Adrenal gland (tissue), 12 donors: ENCODE measurements around the gene TNFSF9. TPM values are rescaled to one million over a fixed set of nuclear protein-coding genes. Genes with fewer than 3 reads are reported as not detected.
"Not testable (repeated sequence)": the region's sequence is repeated elsewhere in the genome, so short reads cannot be mapped to it uniquely, and the experiment has no call there.

Source experiments
- DNase-seq, 7 donors: peaks; one replicate each; pipeline ENCODE4 v3.0.0-alpha.2; 2019 to 2020
- H3K27ac ChIP-seq, 5 donors: fragments of 200-600 bp; sonication (generic) in 4 of 5; 1 replicate in 3 of 5; 2 replicates in 2 of 5; pipeline versions ENCODE4 v1.5.1 to v1.8.0; 2016 to 2020; ENCODE audit warnings: mild to moderate bottlenecking in 1 of 5
- H3K27me3 ChIP-seq: fragments of 200-600 bp; 2 replicates; pipeline ENCODE4 v1.8.0; 2021
- H3K36me3 ChIP-seq, 2 donors: fragments of 200-600 bp; replicated peaks in 1 of 2; 1 replicate in 1 of 2; 2 replicates in 1 of 2; pipeline versions ENCODE4 v1.5.1 to v1.8.0; 2018 to 2022
- H3K4me1 ChIP-seq, 2 donors: fragments of 200-600 bp; replicated peaks in 1 of 2; 1 replicate in 1 of 2; 2 replicates in 1 of 2; pipeline versions ENCODE4 v1.5.1 to v1.8.0; 2018 to 2021
- H3K4me3 ChIP-seq, 4 donors: fragments of 200-600 bp; sonication (generic) in 3 of 4; one replicate each; pipeline ENCODE4 v1.5.1; 2016 to 2018
- H3K9me3 ChIP-seq, 3 donors: fragments of 200-600 bp; sonication (generic) in 1 of 3; replicated peaks in 1 of 3; 1 replicate in 2 of 3; 2 replicates in 1 of 3; pipeline versions ENCODE4 v1.5.1 to v1.8.0; 2016 to 2021
- POLR2A ChIP-seq, 2 donors: fragments of 450-650 bp; IDR thresholded peaks; one replicate each; pipeline ENCODE4 v1.6.1; 2017; ENCODE audit warnings: antibody characterized with exemption in 2 of 2, mild to moderate bottlenecking in 2 of 2, moderate library complexity in 1 of 2
- WGBS, 4 donors: extraction: QIAGEN DNeasy Blood & Tissue Kit in 2 of 4; methylation state at CpG; one replicate each; pipeline versions ENCODE4 v1.1.5 to v1.1.7; 2013 to 2017; 5-methylcytosine and 5-hydroxymethylcytosine counted together
- intact Hi-C, 2 donors: fragments of 100-400 bp; cut with DNase I; formaldehyde crosslinking; loops; one replicate each; pipeline versions ENCODE4 v1.14.1 to v1.15.0; 2022 to 2023
- polyA plus RNA-seq, 3 donors: library from polyadenylated mRNA; stranded (reverse); fragments of 200-250 nt in 2 of 3; fragments of 350-450 nt in 1 of 3; fragmentation: Illumina TruSeq in 1 of 3; extraction: RNeasy Lipid Tissue Mini Kit (QIAGEN cat#74804) in 1 of 3; gene quantifications; one replicate each; pipeline ENCODE4 v1.2.3, GENCODE V29; 2013 to 2014
- small RNA-seq, 2 donors: library from RNA; depleted of rRNA; stranded (forward); fragments of <200 nt; gene quantifications; one replicate each; pipeline ENCODE3, GENCODE V24; 2016
- total RNA-seq, 9 donors: library from RNA; depleted of rRNA in 4 of 9; stranded (reverse); fragments of >200 nt in 4 of 9; fragments of 120-200 nt in 1 of 9; fragmentation: NEBNext Ultra II Directional in 1 of 9; extraction: Animal tissue kit (Norgen Biotek cat#: 25700) in 1 of 9; gene quantifications; one replicate each; pipeline versions ENCODE4 v1.1.0 to v1.2.4, GENCODE V29; 2013 to 2023
- TF ChIP-seq, protein P1 (sequence below), 6 experiments: fragments of 450-650 bp in 4 of 6; fragments of 200-600 bp in 2 of 6; sonication (generic) in 1 of 6; IDR thresholded peaks; 1 replicate in 5 of 6; 2 replicates in 1 of 6; pipeline versions ENCODE4 v1.5.1 to v1.8.0; 2016 to 2021; ENCODE audit warnings: antibody characterized with exemption in 6 of 6, mild to moderate bottlenecking in 2 of 6, moderate library complexity in 1 of 6
- donor health status: healthy with polysubstance abuse.
- donor health status: Bipolar disorder and iron deficiency.
- donor health status: DM: yes; HTN: yes; CAD: no.
- donor health status: DM: no; HTN: no; CAD: no.
- donor health status: DM: no; HTN: no; CAD: no.
- donor health status: DM: yes; HTN: yes; CAD: no.

Gene TNFSF9
- total and polyA plus RNA-seq, 12 donors = 0.16 to 1.6 (median 0.58) TPM; not detected in 1

DNA sequence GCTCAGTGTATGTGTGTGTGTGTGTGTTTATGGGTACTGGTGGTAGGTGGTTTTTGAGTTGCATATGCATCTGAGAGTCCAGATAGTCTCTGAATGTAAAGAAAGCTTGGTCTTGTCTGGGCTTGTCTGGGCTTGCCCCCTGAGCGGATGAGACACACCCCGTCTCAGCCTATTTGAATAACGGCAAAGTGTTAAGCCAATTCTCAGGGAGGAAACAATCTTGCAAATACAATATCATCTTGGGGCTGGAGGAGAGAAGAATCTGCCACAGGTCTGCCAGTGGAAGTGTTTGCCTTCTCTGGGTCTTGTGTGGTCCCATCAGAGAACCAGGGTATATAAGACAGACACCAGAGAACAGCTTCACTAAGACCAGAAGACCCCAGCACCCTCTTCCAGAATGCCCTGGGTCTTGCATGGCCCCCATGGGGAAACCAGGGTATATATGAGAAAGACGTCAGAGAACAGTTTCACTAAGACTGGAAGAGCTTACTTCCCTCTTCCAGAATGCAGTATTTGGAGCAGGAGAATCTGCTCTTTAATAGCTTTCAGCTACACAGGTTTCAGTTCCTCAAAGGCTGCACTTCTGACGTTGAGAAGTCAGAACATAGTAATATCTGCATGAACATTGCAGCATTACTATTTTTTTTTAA is 46.8 kb downstream of the TNFSF9 start:
- H3K4me1 ChIP-seq = no peaks in the 10 kb centered on the region
- H3K27me3 ChIP-seq = peaks cover 3% of the 10 kb centered on the region
- TF ChIP-seq, protein P1, sequence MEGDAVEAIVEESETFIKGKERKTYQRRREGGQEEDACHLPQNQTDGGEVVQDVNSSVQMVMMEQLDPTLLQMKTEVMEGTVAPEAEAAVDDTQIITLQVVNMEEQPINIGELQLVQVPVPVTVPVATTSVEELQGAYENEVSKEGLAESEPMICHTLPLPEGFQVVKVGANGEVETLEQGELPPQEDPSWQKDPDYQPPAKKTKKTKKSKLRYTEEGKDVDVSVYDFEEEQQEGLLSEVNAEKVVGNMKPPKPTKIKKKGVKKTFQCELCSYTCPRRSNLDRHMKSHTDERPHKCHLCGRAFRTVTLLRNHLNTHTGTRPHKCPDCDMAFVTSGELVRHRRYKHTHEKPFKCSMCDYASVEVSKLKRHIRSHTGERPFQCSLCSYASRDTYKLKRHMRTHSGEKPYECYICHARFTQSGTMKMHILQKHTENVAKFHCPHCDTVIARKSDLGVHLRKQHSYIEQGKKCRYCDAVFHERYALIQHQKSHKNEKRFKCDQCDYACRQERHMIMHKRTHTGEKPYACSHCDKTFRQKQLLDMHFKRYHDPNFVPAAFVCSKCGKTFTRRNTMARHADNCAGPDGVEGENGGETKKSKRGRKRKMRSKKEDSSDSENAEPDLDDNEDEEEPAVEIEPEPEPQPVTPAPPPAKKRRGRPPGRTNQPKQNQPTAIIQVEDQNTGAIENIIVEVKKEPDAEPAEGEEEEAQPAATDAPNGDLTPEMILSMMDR (IDR thresholded peaks at IDR 0.05) = no peak
- WGBS, 4 donors = 63 to 75% (median 71%) methylated on average over 5 of the region's 5 CpGs
- no peaks in the 10 kb centered on the region for H3K9me3 ChIP-seq
- DNase-seq = peak in 1 of 7 donors; percentile 18
- H3K36me3 ChIP-seq = no peaks in the 10 kb centered on the region
- H3K27ac ChIP-seq = peak overlapping the region in 1 of 5 donors; percentile 54
- H3K4me3 ChIP-seq = no peak overlapping the region
- intact Hi-C loops = no loop called here

DNA sequence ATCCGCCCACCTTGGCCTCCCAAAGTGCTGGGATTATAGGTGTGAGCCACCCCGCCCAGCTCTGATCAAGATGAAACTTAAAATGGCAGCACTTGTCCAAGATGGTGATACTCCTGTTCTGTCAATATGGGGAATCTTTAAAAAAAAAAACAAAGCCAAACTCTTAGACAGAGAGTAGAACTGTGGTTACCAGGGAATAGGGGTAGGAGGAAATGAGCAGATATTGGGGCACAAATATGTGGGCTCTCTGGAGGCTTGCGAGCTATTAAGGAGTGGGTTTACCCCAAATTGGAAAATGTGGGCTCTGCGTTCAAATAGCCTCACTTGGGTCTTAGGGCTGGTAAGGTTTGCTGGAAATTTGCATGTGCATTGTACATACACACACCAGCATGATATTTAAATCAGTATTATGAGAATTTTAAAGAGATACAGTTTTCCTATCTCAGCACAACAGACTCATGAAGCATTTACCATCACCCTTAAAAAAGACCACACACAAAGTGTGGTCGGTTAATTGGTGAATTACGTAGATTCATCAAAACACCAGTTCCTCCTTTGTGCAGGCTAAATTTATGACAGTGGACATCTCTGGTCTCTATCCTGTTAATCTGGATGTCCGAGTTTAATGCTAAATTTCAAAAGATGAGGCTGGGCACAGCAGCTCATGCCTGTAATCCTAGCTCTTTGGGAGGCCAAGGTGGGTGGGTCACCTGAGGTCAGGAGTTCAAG is 48.8 kb downstream of the TNFSF9 start:
- TF ChIP-seq POLR2A (IDR thresholded peaks at IDR 0.05) = no peak
- TF ChIP-seq, protein P1 (IDR thresholded peaks at IDR 0.05) = no peak
- H3K27ac ChIP-seq = no peak overlapping the region
- peaks cover 3% of the 10 kb centered on the region for H3K27me3 ChIP-seq
- 70 to 79% (median 77%) methylated on average over 7 of the region's 7 CpGs for WGBS, 4 donors
- H3K4me3 ChIP-seq = no peak overlapping the region
- no peak for DNase-seq
- no peaks in the 10 kb centered on the region for H3K36me3 ChIP-seq
- H3K4me1 ChIP-seq = no peaks in the 10 kb centered on the region
- intact Hi-C loops = no loop called here
- no peaks in the 10 kb centered on the region for H3K9me3 ChIP-seq

DNA sequence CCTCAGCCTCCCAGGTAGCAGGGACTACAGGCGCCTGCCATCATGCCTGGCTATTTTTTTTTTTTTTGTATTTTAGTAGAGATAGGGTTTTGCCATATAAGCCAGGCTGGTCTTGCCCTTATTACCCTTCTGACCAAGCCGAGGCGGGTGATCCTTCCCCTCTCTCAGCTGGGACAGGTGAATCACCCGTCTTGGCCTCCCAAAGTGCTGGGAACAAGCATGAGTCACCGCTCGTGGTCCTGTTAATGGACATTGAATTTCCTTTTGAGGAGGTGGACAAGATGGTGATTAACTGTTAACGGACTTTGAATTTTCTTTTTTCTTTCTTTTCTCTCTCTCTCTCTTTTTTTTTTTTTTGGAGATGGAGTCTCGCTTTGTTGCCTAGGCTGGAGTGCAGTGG is 49.5 kb downstream of the TNFSF9 start:
- no peaks in the 10 kb centered on the region for H3K36me3 ChIP-seq
- H3K27ac ChIP-seq = no peak overlapping the region
- no peak for TF ChIP-seq POLR2A (IDR thresholded peaks at IDR 0.05)
- TF ChIP-seq, protein P1 (IDR thresholded peaks at IDR 0.05) = no peak

DNA sequence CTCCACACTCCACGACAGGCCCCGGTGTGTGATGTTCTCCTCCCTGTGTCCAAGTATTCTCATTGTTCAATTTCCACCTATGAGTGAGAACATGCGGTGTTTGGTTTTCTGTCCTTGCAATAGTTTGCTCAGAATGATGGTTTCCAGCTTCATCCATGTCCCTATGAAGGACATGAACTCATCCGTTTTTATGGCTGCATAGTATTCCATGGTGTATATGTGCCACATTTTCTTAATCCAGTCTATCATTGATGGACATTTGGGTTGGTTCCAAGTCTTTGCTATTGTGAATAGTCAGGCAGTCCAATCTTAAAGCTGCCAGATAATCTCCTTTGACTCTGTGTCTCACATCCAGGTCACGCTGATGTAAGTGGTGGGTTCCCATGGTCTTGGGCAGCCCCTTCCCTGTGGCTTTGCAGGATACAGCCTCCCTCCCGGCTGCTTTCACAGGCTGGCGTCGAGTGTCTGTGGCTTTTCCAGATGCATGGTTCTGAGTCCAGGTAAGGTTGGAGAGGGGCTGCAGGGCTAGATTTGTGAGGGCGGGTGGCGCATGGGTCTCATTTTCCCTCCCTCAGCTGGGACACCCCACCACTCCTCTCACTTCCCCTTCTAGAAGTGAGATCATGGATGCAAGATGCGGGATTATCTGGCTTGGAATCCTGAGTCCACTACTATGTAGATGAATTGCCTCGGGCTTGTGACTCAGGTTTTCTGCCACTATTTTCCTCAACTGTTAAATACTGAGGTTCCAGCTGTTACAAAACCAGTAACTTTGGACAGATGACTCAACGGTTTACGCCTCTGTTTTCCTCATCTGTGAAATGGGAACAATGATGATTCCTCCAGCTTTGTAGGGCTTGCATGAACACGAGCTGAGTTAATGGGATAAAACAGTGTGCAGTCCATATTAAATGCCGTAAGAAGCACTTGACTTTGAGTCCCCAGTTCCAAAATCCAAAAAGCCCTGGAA is 52.0 kb downstream of the TNFSF9 start:
- H3K4me1 ChIP-seq, intact Hi-C loops, H3K9me3 ChIP-seq, H3K36me3 ChIP-seq, DNase-seq, H3K4me3 ChIP-seq, H3K27ac ChIP-seq: not testable (repeated sequence)
- H3K27me3 ChIP-seq = peaks cover 18% of the 10 kb centered on the region
- WGBS, 4 donors = 73 to 77% (median 76%) methylated on average over 12 to 16 of the region's 16 CpGs

More for the DNA sequence above, 49.5 kb downstream of the TNFSF9 start:
- Histone ChIP-seq H3K4me1 (no peaks in the 10 kb centered on the region), H3K27me3 (peaks cover 3% of the 10 kb centered on the region), H3K9me3 (no peaks in the 10 kb centered on the region), H3K4me3 (no peak overlapping the region)
- WGBS, 4 donors = 55 to 66% (median 65%) methylated on average over 8 of the region's 8 CpGs
- DNase-seq = peak in 3 of 7 donors; percentile 20 to 57 (median 22)
- intact Hi-C loops = no loop called here

Small RNA genes within 50 kb of the gene (small RNA-seq; reads per million reads assigned to genes)
- 0 reads per million in 2 donors for gene AC010503.2
- gene RF00019 = 0 reads per million in 2 donors

Other genes starting within 250 kb of the TNFSF9 start
- under 1 TPM in 1 of 9 donors, not detected in 8; 0.11 TPM for gene ACER1, start 197.4 kb upstream of the TNFSF9 start, total RNA-seq
- under 1 TPM in 1 of 3 donors, not detected in 2; 0.16 TPM for gene ACER1, start 197.4 kb upstream of the TNFSF9 start, polyA plus RNA-seq
- 100 to 1,000 TPM in 5 of 9 donors, 10 to 100 TPM in 4; 81.6 to 151 (median 101) TPM for gene CLPP, start 169.5 kb upstream of the TNFSF9 start, total RNA-seq
- 10 to 100 TPM; 35.7 to 69.8 (median 57.2) TPM for gene CLPP, start 169.5 kb upstream of the TNFSF9 start, polyA plus RNA-seq
- gene ALKBH7, start 158.2 kb upstream of the TNFSF9 start, total RNA-seq = 100 to 1,000 TPM in 3 of 9 donors, 10 to 100 TPM in 6; 63.8 to 137 (median 86.8) TPM
- 10 to 100 TPM in 2 of 3 donors, 1 to 10 TPM in 1; 3.2 to 59.2 (median 52.9) TPM for gene ALKBH7, start 158.2 kb upstream of the TNFSF9 start, polyA plus RNA-seq
- gene PSPN, start 155.1 kb upstream of the TNFSF9 start, total RNA-seq = 1 to 10 TPM in 7 of 9 donors, under 1 TPM in 2; 0.48 to 3.6 (median 1.3) TPM
- 1 to 10 TPM in 1 of 3 donors, under 1 TPM in 2; 0.67 to 2.3 (median 0.86) TPM for gene PSPN, start 155.1 kb upstream of the TNFSF9 start, polyA plus RNA-seq
- gene GTF2F1, start 137.9 kb upstream of the TNFSF9 start, total RNA-seq = 10 to 100 TPM; 29.0 to 67.3 (median 48.6) TPM
- 10 to 100 TPM; 57.1 to 79.1 (median 73.1) TPM for gene GTF2F1, start 137.9 kb upstream of the TNFSF9 start, polyA plus RNA-seq
- 100 to 1,000 TPM in 6 of 9 donors, 10 to 100 TPM in 3; 44.6 to 261 (median 143) TPM for gene KHSRP, start 106.2 kb upstream of the TNFSF9 start, total RNA-seq
- gene KHSRP, start 106.2 kb upstream of the TNFSF9 start, polyA plus RNA-seq = 100 to 1,000 TPM in 1 of 3 donors, 10 to 100 TPM in 2; 59.1 to 175 (median 67.7) TPM
- gene SLC25A41, start 97.3 kb upstream of the TNFSF9 start, total RNA-seq = under 1 TPM in 4 of 9 donors, not detected in 5; 0.18 to 0.46 (median 0.29) TPM
- gene SLC25A41, start 97.3 kb upstream of the TNFSF9 start, polyA plus RNA-seq = 1 to 10 TPM in 1 of 3 donors, under 1 TPM in 1, not detected in 1; 0.54 to 1.4 TPM
- gene SLC25A23, start 71.2 kb upstream of the TNFSF9 start, total RNA-seq = 100 to 1,000 TPM in 3 of 9 donors, 10 to 100 TPM in 6; 41.2 to 189 (median 74.3) TPM
- gene SLC25A23, start 71.2 kb upstream of the TNFSF9 start, polyA plus RNA-seq = 10 to 100 TPM; 43.2 to 54.7 (median 49.3) TPM
- gene CRB3, start 66.8 kb upstream of the TNFSF9 start, total RNA-seq = under 1 TPM in 5 of 9 donors, not detected in 4; 0.28 to 0.95 (median 0.72) TPM
- gene CRB3, start 66.8 kb upstream of the TNFSF9 start, polyA plus RNA-seq = 1 to 10 TPM in 1 of 3 donors, under 1 TPM in 1, not detected in 1; 0.51 to 1.4 TPM
- 1 to 10 TPM in 7 of 9 donors, under 1 TPM in 2; 0.66 to 7.6 (median 4.4) TPM for gene DENND1C, start 49.2 kb upstream of the TNFSF9 start, total RNA-seq
- 10 to 100 TPM in 1 of 3 donors, 1 to 10 TPM in 2; 1.4 to 12.1 (median 6.6) TPM for gene DENND1C, start 49.2 kb upstream of the TNFSF9 start, polyA plus RNA-seq
- 100 to 1,000 TPM in 6 of 9 donors, 10 to 100 TPM in 3; 60.1 to 752 (median 166) TPM for gene TUBB4A, start 28.7 kb upstream of the TNFSF9 start, total RNA-seq
- gene TUBB4A, start 28.7 kb upstream of the TNFSF9 start, polyA plus RNA-seq = 100 to 1,000 TPM in 1 of 3 donors, 10 to 100 TPM in 2; 50.4 to 560 (median 63.1) TPM
- under 1 TPM in 1 of 9 donors, not detected in 8; 0.27 TPM for gene CD70, start 60.1 kb downstream of the TNFSF9 start, total RNA-seq
- gene CD70, start 60.1 kb downstream of the TNFSF9 start, polyA plus RNA-seq = under 1 TPM in 1 of 3 donors, not detected in 2; 0.34 TPM
- 1 to 10 TPM in 2 of 9 donors, under 1 TPM in 6, not detected in 1; under 0.01 to 2.5 (median 0.56) TPM for gene TNFSF14, start 139.1 kb downstream of the TNFSF9 start, total RNA-seq
- 1 to 10 TPM in 2 of 3 donors, under 1 TPM in 1; 0.60 to 3.5 (median 3.0) TPM for gene TNFSF14, start 139.1 kb downstream of the TNFSF9 start, polyA plus RNA-seq
- gene C3, start 189.6 kb downstream of the TNFSF9 start, total RNA-seq = 1,000 to 10,000 TPM in 8 of 9 donors, 1 to 10 TPM in 1; 2.4 to 5,179 (median 2,017) TPM
- gene C3, start 189.6 kb downstream of the TNFSF9 start, polyA plus RNA-seq = 1,000 to 10,000 TPM; 1,199 to 4,143 (median 3,889) TPM
- gene GPR108, start 206.6 kb downstream of the TNFSF9 start, total RNA-seq = 100 to 1,000 TPM in 7 of 9 donors, 10 to 100 TPM in 2; 61.8 to 168 (median 122) TPM
- 100 to 1,000 TPM in 2 of 3 donors, 10 to 100 TPM in 1; 70.8 to 193 (median 189) TPM for gene GPR108, start 206.6 kb downstream of the TNFSF9 start, polyA plus RNA-seq
- gene TRIP10, start 208.7 kb downstream of the TNFSF9 start, total RNA-seq = 10 to 100 TPM; 22.5 to 99.9 (median 73.9) TPM
- gene TRIP10, start 208.7 kb downstream of the TNFSF9 start, polyA plus RNA-seq = 100 to 1,000 TPM in 2 of 3 donors, 10 to 100 TPM in 1; 33.5 to 425 (median 228) TPM
- gene SH2D3A, start 236.4 kb downstream of the TNFSF9 start, total RNA-seq = 1 to 10 TPM in 1 of 9 donors, under 1 TPM in 6, not detected in 2; 0.11 to 1.7 (median 0.41) TPM
- gene SH2D3A, start 236.4 kb downstream of the TNFSF9 start, polyA plus RNA-seq = under 1 TPM; 0.22 to 0.64 (median 0.40) TPM
- 10 to 100 TPM in 4 of 9 donors, 1 to 10 TPM in 5; 1.1 to 21.1 (median 9.6) TPM for gene VAV1, start 241.7 kb downstream of the TNFSF9 start, total RNA-seq
- 10 to 100 TPM in 1 of 3 donors, 1 to 10 TPM in 2; 2.4 to 13.7 (median 4.7) TPM for gene VAV1, start 241.7 kb downstream of the TNFSF9 start, polyA plus RNA-seq